Stromal cell of bone marrow (primary cell): Measurements from ENCODE around the gene NPY2R.

ENCODE experiments used
- DNase-seq: peaks from one replicate; pipeline ENCODE4 v3.0.0-alpha.2; 2012; ENCODE audit warnings: low read depth

NPY2R gene

GRCh38 chr4:155249016-155249566 is 40.7 kb downstream of the NPY2R start:
- no peak for DNase-seq

GRCh38 chr4:155252327-155252726 is 43.9 kb downstream of the NPY2R start:
- DNase-seq = no peak

DNA sequence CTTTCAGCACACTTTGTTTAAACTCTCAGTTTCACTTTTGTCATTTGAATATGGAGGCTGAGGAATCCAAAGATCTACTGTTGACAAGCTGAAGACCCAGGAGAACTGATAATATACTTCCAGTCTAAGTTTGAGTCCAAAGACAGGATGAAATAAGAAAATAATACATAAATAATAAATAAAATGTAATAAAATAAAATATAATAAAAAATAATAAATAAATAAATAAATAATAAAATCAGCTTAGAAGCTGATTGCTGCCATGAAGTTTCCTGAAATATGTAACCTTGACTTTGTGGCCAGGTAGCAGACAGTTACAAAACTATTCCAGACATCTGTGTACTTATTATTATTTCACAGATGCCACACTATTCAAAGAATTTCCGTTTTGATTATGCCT is 55.0 kb downstream of the NPY2R start:
- DNase-seq = no peak

GRCh38 chr4:155265113-155265512 is 56.7 kb downstream of the NPY2R start:
- no peak for DNase-seq
